GM12874 (cell line): ENCODE data around the gene KLRF1.

Source experiments
- CTCF ChIP-seq: IDR thresholded peaks from 2 replicates; pipeline ENCODE4 v1.5.1; 2011; ENCODE audit warnings: low read depth, mild to moderate bottlenecking, control low read depth, low read length, moderate library complexity; ENCODE audit not compliant: insufficient read depth

The KLRF1 gene

GRCh38 chr12:9858135-9858534 is 30.9 kb downstream of the KLRF1 start:
- TF ChIP-seq CTCF: no peak

- no peak for TF ChIP-seq CTCF
Observed at GRCh38 chr12:9864913-9865675, 37.8 kb downstream of the KLRF1 start.

GRCh38 chr12:9866860-9867269 is 39.6 kb downstream of the KLRF1 start:
- TF ChIP-seq CTCF: no peak

GRCh38 chr12:9867531-9867930 is 40.2 kb downstream of the KLRF1 start:
- TF ChIP-seq CTCF: no peak

- TF ChIP-seq CTCF: no peak
Observed at GRCh38 chr12:9868311-9868801, 41.1 kb downstream of the KLRF1 start.

- TF ChIP-seq CTCF: no peak
Observed at GRCh38 chr12:9868951-9869306, 41.6 kb downstream of the KLRF1 start.

GRCh38 chr12:9869307-9870161 is 42.3 kb downstream of the KLRF1 start, which contains the start of gene CLEC2B:
Gene CLEC2B (minus strand): TSS chr12:9869354.
- no peak for TF ChIP-seq CTCF
